K562 (cell line): ENCODE results near the gene CD52. TPM values are rescaled to one million over a fixed set of nuclear protein-coding genes. Genes with fewer than 3 reads are reported as not detected.

ENCODE experiments used
- EP300 ChIP-seq: IDR thresholded peaks from 2 replicates; pipeline ENCODE4 v1.6.1; 2012; ENCODE audit warnings: low read length, improper control_type of control experiment
- FOS ChIP-seq: IDR thresholded peaks from 3 replicates; pipeline ENCODE4 v1.6.1; 2011; ENCODE audit not compliant: insufficient read length; ENCODE audit errors: extremely low read depth
- HMG20A ChIP-seq: fragments of 450-650 bp; formaldehyde crosslinking; conservative IDR thresholded peaks from 2 replicates; pipeline ENCODE4 v1.4.0; 2020; ENCODE audit warnings: mild to moderate bottlenecking, mixed read lengths
- HNRNPUL1 ChIP-seq: fragments of 200-400 bp; formaldehyde crosslinking; IDR thresholded peaks from 2 replicates; pipeline ENCODE4 v1.6.1; 2017; ENCODE audit warnings: low read length
- ILF3 ChIP-seq: fragments of 450-650 bp; IDR thresholded peaks from 2 replicates; pipeline ENCODE4 v1.6.1; 2018; ENCODE audit warnings: antibody characterized with exemption, mild to moderate bottlenecking, moderate library complexity, borderline replicate concordance
- JUN ChIP-seq, 2 experiments: sonication (generic) in 1 of 2; formaldehyde crosslinking in 1 of 2; IDR thresholded peaks; 2 replicates each; pipeline versions ENCODE4 v1.6.1 to v1.8.0; 2012 to 2022; ENCODE audit warnings: borderline replicate concordance in 2 of 2, mild to moderate bottlenecking in 2 of 2, improper control_type of control experiment in 1 of 2, low read depth in 1 of 2, low read length in 1 of 2, missing genetic modification reagents in 1 of 2
- MAFF ChIP-seq: IDR thresholded peaks from 2 replicates; pipeline ENCODE4 v1.6.1; 2012; ENCODE audit warnings: low read length, improper control_type of control experiment
- MAFK ChIP-seq: IDR thresholded peaks from 2 replicates; pipeline ENCODE4 v1.6.1; 2011; ENCODE audit warnings: low read length, improper control_type of control experiment
- MAZ ChIP-seq, 2 experiments: fragments of 450-650 bp in 1 of 2; sonication (generic) in 1 of 2; formaldehyde crosslinking; IDR thresholded peaks in 1 of 2; conservative IDR thresholded peaks in 1 of 2; 2 replicates each; pipeline versions ENCODE4 v1.4.0 to v1.5.0; 2020; ENCODE audit warnings: mild to moderate bottlenecking in 1 of 2, missing genetic modification reagents in 1 of 2
- SRF ChIP-seq, 2 experiments: fragments of 250-450, 450-650 bp in 1 of 2; sonication (Bioruptor Pico) in 1 of 2; sonication (generic) in 1 of 2; formaldehyde crosslinking; IDR thresholded peaks; 2 replicates each; pipeline versions ENCODE4 v1.5.0 to v1.5.1; 2020 to 2022; ENCODE audit warnings: mild to moderate bottlenecking in 1 of 2, missing genetic modification reagents in 1 of 2
- TARDBP ChIP-seq: fragments of 450-650 bp; IDR thresholded peaks from 2 replicates; pipeline ENCODE4 v1.6.1; 2016
- TBL1XR1 ChIP-seq, 2 experiments: IDR thresholded peaks; 2 replicates each; pipeline ENCODE4 v1.6.1; 2012; ENCODE audit warnings: improper control_type of control experiment in 2 of 2, low read length in 2 of 2, mild to moderate bottlenecking in 1 of 2
- TCF7L2 ChIP-seq: fragments of 150-350 bp; IDR thresholded peaks from 2 replicates; pipeline ENCODE4 v1.6.1; 2016; ENCODE audit warnings: low read depth, mild to moderate bottlenecking, low read length, moderate library complexity
- YY1 ChIP-seq, 3 experiments: IDR thresholded peaks; 2 replicates each; pipeline ENCODE4 v1.6.1; 2011; ENCODE audit warnings: low read length in 2 of 3, mild to moderate bottlenecking in 2 of 3, moderate library complexity in 2 of 3, borderline replicate concordance in 1 of 3, control low read depth in 1 of 3, low read depth in 1 of 3; ENCODE audit not compliant: insufficient read depth in 3 of 3, insufficient replicate concordance in 2 of 3, control insufficient read depth in 1 of 3, insufficient read length in 1 of 3; ENCODE audit errors: extremely low read depth in 1 of 3
- ZKSCAN3 ChIP-seq: fragments of 250-450 bp; sonication (Bioruptor Pico); IDR thresholded peaks from 2 replicates; pipeline ENCODE4 v1.4.0; 2020
- ZNF282 ChIP-seq: sonication (generic); formaldehyde crosslinking; IDR thresholded peaks from 2 replicates; pipeline ENCODE4 v1.8.1; 2023; ENCODE audit warnings: missing genetic modification reagents
- ZNF583 ChIP-seq: fragments of 250-450 bp; sonication (Bioruptor Pico); IDR thresholded peaks from 2 replicates; pipeline ENCODE4 v1.4.0; 2020
- ZNF707 ChIP-seq: fragments of 250-450 bp; sonication (Bioruptor Pico); conservative IDR thresholded peaks from 2 replicates; pipeline ENCODE4 v1.8.0; 2022; ENCODE audit warnings: inconsistent platforms, mild to moderate bottlenecking, moderate library complexity
- ZNF75A ChIP-seq: fragments of 450-650 bp; formaldehyde crosslinking; IDR thresholded peaks from 2 replicates; pipeline ENCODE4 v1.4.0; 2020; ENCODE audit warnings: mild to moderate bottlenecking
- ZSCAN32 ChIP-seq: fragments of 450-650 bp; formaldehyde crosslinking; IDR thresholded peaks from 2 replicates; pipeline ENCODE4 v1.4.0; 2020; ENCODE audit warnings: mild to moderate bottlenecking, moderate library complexity
- polyA plus RNA-seq, 8 experiments: library from polyadenylated mRNA; depleted of rRNA in 4 of 8; stranded (reverse) in 5 of 8; unstranded in 3 of 8; fragments of >200 nt; fragmentation: Nextera tagmentation in 2 of 8; fragmentation: Illumina TruSeq in 1 of 8; extraction: Ambion mirVana in 2 of 8; extraction: Trizol in 1 of 8; gene quantifications; 2 replicates each; pipeline versions ENCODE4 v1.2.1 to v1.2.3, GENCODE V29; 2011 to 2014; ENCODE audit warnings: inconsistent platforms in 1 of 8, missing spikeins in 1 of 8
- total RNA-seq, 7 experiments: library from RNA; depleted of rRNA in 6 of 7; stranded (reverse); fragments of >200 nt in 6 of 7; fragmentation: Illumina TruSeq in 2 of 7; extraction: Trizol in 2 of 7; gene quantifications; 2 replicates each; pipeline versions ENCODE4 v1.2.1 to v1.2.3, GENCODE V29; 2011 to 2021; ENCODE audit warnings: low replicate concordance in 1 of 7
- TF ChIP-seq, protein P1 (sequence below): fragments of 450-650 bp; IDR thresholded peaks from 2 replicates; pipeline ENCODE4 v1.6.1; 2017; ENCODE audit warnings: antibody characterized with exemption
- TF ChIP-seq, protein P2 (sequence below): fragments of 250-450 bp; sonication (Bioruptor Pico); IDR thresholded peaks from 2 replicates; pipeline ENCODE4 v1.5.0; 2020; ENCODE audit warnings: mild to moderate bottlenecking, borderline replicate concordance
- TF ChIP-seq, protein P3 (sequence below): fragments of 250-450 bp; sonication (Bioruptor Pico); IDR thresholded peaks from 2 replicates; pipeline ENCODE4 v1.8.0; 2021; ENCODE audit warnings: mild to moderate bottlenecking, moderate library complexity

The CD52 gene
- total and polyA plus RNA-seq, 9 of the 15 experiments (the other 6 are each of a cell fraction or from before 2014, with no cell fraction given), result 34.9 to 488 (median 173) TPM

DNA sequence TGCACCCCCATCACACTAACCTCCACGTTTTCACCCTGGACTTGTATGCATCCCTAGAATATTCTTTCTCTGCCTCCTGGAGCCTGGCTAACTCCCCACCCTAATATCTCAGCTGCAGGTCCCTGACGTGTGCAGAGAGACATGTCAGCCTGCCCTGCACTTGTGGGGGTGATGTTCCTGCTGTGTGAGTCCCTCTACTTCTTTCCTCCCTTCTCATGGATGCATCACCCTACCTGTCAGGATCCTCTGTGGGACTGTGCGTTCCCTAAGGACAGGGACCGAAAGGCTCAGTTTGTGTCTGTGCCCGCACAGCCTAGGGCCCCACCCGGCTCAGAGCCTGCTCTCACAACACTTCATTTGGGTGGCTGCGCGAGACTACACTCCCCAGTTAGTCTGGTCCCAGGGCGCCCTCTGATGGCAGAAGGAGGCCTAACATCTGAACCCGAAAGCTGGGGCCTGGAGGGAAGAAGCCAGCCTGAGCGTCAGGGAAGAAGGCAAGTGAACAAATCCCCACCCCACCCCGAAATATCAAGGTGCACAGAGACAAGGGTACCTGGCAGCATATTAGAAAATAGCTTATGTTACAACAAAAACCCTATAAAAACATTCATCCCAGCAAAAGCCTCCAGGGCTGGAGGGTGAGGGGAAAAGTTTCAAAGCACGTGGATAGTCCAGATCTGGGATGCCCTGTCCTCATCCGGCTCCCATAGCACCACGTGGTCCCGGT lies 3.7 kb downstream of the CD52 start (continued):
- TF ChIP-seq JUN (IDR thresholded peaks at IDR 0.05; ENCODE audit: borderline replicate concordance, low read depth, low read length) (0 out of 2 replicates have a peak, but pooled peaks have one; percentile 38), JUN (CRISPR knock-in tag; IDR thresholded peaks at IDR 0.05; ENCODE audit: borderline replicate concordance) (no peak; the same call in 1 of the 2 replicates), MAZ (CRISPR knock-in tag; conservative IDR thresholded peaks at IDR 0.05 in 1 of 2, IDR thresholded peaks at IDR 0.05 in 1 of 2) (peak; percentile 82 to 86), TBL1XR1 (IDR thresholded peaks at IDR 0.05; ENCODE audit: low read length in 2 of 2) (peak in 1 of 2 experiments; percentile 29; a peak in 1 of 4 replicates), HNRNPUL1 (no peak), ZNF282 (CRISPR knock-in tag) (no peak), YY1 (IDR thresholded peaks at IDR 0.05; ENCODE audit: borderline replicate concordance in 1 of 3, control insufficient read depth in 1 of 3, extremely low read depth in 1 of 3, insufficient read depth in 3 of 3, insufficient read length in 1 of 3, insufficient replicate concordance in 2 of 3, low read depth in 1 of 3, low read length in 2 of 3) (peak in 1 of 3 experiments; percentile 33), HMG20A (CRISPR knock-in tag) (no peak), SRF (CRISPR knock-in tag; IDR thresholded peaks at IDR 0.05) (no peak), MAFK (no peak), ZNF583 (peak; percentile 49), MAFF (no peak), FOS (no peak), ZNF75A (CRISPR knock-in tag) (no peak), TARDBP (no peak), ILF3 (no peak), ZKSCAN3 (CRISPR knock-in tag) (no peak), TCF7L2 (no peak), EP300 (peak; percentile 21; the same call in 1 of the 2 replicates), ZSCAN32 (CRISPR knock-in tag) (no peak), ZNF707 (no peak)
- TF ChIP-seq, protein P1, sequence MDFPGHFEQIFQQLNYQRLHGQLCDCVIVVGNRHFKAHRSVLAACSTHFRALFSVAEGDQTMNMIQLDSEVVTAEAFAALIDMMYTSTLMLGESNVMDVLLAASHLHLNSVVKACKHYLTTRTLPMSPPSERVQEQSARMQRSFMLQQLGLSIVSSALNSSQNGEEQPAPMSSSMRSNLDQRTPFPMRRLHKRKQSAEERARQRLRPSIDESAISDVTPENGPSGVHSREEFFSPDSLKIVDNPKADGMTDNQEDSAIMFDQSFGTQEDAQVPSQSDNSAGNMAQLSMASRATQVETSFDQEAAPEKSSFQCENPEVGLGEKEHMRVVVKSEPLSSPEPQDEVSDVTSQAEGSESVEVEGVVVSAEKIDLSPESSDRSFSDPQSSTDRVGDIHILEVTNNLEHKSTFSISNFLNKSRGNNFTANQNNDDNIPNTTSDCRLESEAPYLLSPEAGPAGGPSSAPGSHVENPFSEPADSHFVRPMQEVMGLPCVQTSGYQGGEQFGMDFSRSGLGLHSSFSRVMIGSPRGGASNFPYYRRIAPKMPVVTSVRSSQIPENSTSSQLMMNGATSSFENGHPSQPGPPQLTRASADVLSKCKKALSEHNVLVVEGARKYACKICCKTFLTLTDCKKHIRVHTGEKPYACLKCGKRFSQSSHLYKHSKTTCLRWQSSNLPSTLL, result no peak
- TF ChIP-seq, protein P2, sequence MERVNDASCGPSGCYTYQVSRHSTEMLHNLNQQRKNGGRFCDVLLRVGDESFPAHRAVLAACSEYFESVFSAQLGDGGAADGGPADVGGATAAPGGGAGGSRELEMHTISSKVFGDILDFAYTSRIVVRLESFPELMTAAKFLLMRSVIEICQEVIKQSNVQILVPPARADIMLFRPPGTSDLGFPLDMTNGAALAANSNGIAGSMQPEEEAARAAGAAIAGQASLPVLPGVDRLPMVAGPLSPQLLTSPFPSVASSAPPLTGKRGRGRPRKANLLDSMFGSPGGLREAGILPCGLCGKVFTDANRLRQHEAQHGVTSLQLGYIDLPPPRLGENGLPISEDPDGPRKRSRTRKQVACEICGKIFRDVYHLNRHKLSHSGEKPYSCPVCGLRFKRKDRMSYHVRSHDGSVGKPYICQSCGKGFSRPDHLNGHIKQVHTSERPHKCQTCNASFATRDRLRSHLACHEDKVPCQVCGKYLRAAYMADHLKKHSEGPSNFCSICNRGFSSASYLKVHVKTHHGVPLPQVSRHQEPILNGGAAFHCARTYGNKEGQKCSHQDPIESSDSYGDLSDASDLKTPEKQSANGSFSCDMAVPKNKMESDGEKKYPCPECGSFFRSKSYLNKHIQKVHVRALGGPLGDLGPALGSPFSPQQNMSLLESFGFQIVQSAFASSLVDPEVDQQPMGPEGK (CRISPR knock-in tag), result no peak
- TF ChIP-seq, protein P3, sequence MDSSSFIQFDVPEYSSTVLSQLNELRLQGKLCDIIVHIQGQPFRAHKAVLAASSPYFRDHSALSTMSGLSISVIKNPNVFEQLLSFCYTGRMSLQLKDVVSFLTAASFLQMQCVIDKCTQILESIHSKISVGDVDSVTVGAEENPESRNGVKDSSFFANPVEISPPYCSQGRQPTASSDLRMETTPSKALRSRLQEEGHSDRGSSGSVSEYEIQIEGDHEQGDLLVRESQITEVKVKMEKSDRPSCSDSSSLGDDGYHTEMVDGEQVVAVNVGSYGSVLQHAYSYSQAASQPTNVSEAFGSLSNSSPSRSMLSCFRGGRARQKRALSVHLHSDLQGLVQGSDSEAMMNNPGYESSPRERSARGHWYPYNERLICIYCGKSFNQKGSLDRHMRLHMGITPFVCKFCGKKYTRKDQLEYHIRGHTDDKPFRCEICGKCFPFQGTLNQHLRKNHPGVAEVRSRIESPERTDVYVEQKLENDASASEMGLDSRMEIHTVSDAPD (CRISPR knock-in tag), result no peak
